Panc1 (cell line): Measurements from ENCODE around the gene SALL4.

Source experiments
- POLR2AphosphoS5 ChIP-seq: IDR thresholded peaks from 2 replicates; pipeline ENCODE4 v1.6.1; 2012; ENCODE audit warnings: mild to moderate bottlenecking, low read depth, low read length, moderate library complexity
- SIN3A ChIP-seq: IDR thresholded peaks from 2 replicates; pipeline ENCODE4 v1.6.1; 2012; ENCODE audit warnings: low read depth, mild to moderate bottlenecking, low read length, moderate library complexity, borderline replicate concordance; ENCODE audit not compliant: insufficient read depth
- TF ChIP-seq, protein P1 (sequence below): fragments of 450-650 bp; IDR thresholded peaks from 2 replicates; pipeline ENCODE4 v1.5.1; 2017; ENCODE audit warnings: mild to moderate bottlenecking
- TF ChIP-seq, protein P2 (sequence below), 2 experiments: IDR thresholded peaks; 2 replicates each; pipeline ENCODE4 v1.6.1; 2011 to 2012; ENCODE audit warnings: low read depth in 2 of 2, control low read depth in 1 of 2, low read length in 1 of 2, mild to moderate bottlenecking in 1 of 2, moderate library complexity in 1 of 2; ENCODE audit not compliant: insufficient read depth in 1 of 2

DNA sequence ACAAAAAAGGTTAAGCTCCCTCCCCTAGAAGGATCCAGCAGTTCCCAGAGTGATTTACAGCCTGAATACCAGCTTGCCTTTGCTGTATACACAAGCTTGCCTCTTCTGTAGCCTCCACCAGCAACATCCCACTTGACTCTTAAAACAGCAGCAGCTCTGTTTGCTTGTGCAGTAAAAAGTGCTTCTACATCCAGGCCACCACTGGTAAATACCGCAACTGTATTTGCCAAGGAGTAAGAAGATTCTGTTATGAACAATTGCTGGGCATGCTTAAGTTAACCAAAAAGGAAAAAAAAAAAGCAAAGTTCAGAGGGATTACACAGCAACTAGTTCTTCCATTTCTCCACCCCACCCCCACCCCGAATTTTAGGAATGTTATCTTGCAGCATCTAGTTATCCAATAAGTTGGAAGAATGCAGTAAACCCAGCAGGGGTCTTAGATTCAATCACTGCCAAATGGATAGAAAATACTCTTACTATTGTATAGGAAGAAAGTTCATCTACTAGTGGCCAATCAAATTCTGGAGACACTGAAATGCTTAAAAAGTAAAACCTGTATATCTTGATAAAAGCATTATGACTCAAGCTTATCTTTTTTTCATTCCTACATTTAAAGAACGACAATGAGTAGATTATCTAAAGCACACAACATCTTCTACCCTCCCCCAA lies 4.8 kb downstream of the SALL4 start:
- TF ChIP-seq, protein P1, sequence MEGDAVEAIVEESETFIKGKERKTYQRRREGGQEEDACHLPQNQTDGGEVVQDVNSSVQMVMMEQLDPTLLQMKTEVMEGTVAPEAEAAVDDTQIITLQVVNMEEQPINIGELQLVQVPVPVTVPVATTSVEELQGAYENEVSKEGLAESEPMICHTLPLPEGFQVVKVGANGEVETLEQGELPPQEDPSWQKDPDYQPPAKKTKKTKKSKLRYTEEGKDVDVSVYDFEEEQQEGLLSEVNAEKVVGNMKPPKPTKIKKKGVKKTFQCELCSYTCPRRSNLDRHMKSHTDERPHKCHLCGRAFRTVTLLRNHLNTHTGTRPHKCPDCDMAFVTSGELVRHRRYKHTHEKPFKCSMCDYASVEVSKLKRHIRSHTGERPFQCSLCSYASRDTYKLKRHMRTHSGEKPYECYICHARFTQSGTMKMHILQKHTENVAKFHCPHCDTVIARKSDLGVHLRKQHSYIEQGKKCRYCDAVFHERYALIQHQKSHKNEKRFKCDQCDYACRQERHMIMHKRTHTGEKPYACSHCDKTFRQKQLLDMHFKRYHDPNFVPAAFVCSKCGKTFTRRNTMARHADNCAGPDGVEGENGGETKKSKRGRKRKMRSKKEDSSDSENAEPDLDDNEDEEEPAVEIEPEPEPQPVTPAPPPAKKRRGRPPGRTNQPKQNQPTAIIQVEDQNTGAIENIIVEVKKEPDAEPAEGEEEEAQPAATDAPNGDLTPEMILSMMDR: no peak
- TF ChIP-seq POLR2AphosphoS5: no peak
- TF ChIP-seq SIN3A: no peak
- TF ChIP-seq, protein P2, sequence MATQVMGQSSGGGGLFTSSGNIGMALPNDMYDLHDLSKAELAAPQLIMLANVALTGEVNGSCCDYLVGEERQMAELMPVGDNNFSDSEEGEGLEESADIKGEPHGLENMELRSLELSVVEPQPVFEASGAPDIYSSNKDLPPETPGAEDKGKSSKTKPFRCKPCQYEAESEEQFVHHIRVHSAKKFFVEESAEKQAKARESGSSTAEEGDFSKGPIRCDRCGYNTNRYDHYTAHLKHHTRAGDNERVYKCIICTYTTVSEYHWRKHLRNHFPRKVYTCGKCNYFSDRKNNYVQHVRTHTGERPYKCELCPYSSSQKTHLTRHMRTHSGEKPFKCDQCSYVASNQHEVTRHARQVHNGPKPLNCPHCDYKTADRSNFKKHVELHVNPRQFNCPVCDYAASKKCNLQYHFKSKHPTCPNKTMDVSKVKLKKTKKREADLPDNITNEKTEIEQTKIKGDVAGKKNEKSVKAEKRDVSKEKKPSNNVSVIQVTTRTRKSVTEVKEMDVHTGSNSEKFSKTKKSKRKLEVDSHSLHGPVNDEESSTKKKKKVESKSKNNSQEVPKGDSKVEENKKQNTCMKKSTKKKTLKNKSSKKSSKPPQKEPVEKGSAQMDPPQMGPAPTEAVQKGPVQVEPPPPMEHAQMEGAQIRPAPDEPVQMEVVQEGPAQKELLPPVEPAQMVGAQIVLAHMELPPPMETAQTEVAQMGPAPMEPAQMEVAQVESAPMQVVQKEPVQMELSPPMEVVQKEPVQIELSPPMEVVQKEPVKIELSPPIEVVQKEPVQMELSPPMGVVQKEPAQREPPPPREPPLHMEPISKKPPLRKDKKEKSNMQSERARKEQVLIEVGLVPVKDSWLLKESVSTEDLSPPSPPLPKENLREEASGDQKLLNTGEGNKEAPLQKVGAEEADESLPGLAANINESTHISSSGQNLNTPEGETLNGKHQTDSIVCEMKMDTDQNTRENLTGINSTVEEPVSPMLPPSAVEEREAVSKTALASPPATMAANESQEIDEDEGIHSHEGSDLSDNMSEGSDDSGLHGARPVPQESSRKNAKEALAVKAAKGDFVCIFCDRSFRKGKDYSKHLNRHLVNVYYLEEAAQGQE (IDR thresholded peaks at IDR 0.05; ENCODE audit: insufficient read depth in 1 of 2, low read depth in 2 of 2, low read length in 1 of 2): no peak
